OCI-LY7 (cell line): ENCODE data around the gene PDS5A. TPM values are rescaled to one million over a fixed set of nuclear protein-coding genes. Genes with fewer than 3 reads are reported as not detected.
"Not testable (repeated sequence)": the region's sequence is repeated elsewhere in the genome, so short reads cannot be mapped to it uniquely, and the experiment has no call there.

Source experiments
- BruUV-seq: library from RNA; stranded (reverse); fragments of 400-500 nt; replicated peaks from 2 replicates; lab custom pipeline; 2021; lab: Mats Ljungman, UMichigan
- CTCF ChIA-PET: fragments of 300-600 bp; sonication (Branson Sonifier 250); formaldehyde crosslinking; loops from one replicate; lab custom pipeline; 2022; ENCODE audit warnings: antibody characterized with exemption; ENCODE audit not compliant: unreplicated experiment; lab: Charles Lee
- POLR2A ChIA-PET: fragments of 300-600 bp; sonication (Branson Sonifier 250); formaldehyde crosslinking; loops from one replicate; lab custom pipeline; 2022; ENCODE audit warnings: antibody characterized with exemption; lab: Charles Lee
- DNase-seq: peaks from one replicate; pipeline ENCODE4 v3.0.0-alpha.2; 2015; ENCODE audit warnings: low spot score
- H2AFZ ChIP-seq: fragments of 200-600 bp; sonication (generic), shearing (Covaris generic); 2 replicates; pipeline ENCODE4 v1.6.1; 2014; ENCODE audit warnings: mild to moderate bottlenecking, antibody characterized with exemption, low read length, moderate library complexity
- H3K27ac ChIP-seq: fragments of 200-600 bp; sonication (generic); 2 replicates; pipeline ENCODE4 v1.5.1; 2014; ENCODE audit warnings: mixed run types, low read depth, mild to moderate bottlenecking, moderate library complexity, low read length, inconsistent platforms; ENCODE audit not compliant: poor library complexity, severe bottlenecking
- H3K36me3 ChIP-seq: fragments of 200-600 bp; sonication (generic); 2 replicates; pipeline ENCODE4 v1.6.1; 2014; ENCODE audit warnings: mild to moderate bottlenecking, antibody characterized with exemption, low read length, moderate library complexity, mixed read lengths; ENCODE audit not compliant: insufficient read depth
- H3K4me1 ChIP-seq: fragments of 200-600 bp; sonication (generic); 2 replicates; pipeline ENCODE4 v1.5.1; 2014; ENCODE audit warnings: mild to moderate bottlenecking, low read length; ENCODE audit not compliant: insufficient read depth, poor library complexity, severe bottlenecking
- H3K4me2 ChIP-seq: fragments of 200-600 bp; sonication (generic); 2 replicates; pipeline ENCODE4 v1.6.1; 2014; ENCODE audit warnings: mild to moderate bottlenecking, low read length
- H3K4me3 ChIP-seq: fragments of 200-600 bp; sonication (generic); 2 replicates; pipeline ENCODE4 v1.5.1; 2014; ENCODE audit warnings: mild to moderate bottlenecking, low read depth, low read length; ENCODE audit not compliant: poor library complexity, severe bottlenecking
- H3K79me2 ChIP-seq: fragments of 200-600 bp; sonication (generic); 2 replicates; pipeline ENCODE4 v1.6.1; 2016; ENCODE audit warnings: low read depth, mild to moderate bottlenecking, low read length, moderate library complexity, mixed read lengths; ENCODE audit not compliant: insufficient read depth
- H3K9me2 ChIP-seq: fragments of 200-600 bp; sonication (generic); 2 replicates; pipeline ENCODE4 v1.6.1; 2016; ENCODE audit warnings: mild to moderate bottlenecking, low read length, mixed read lengths; ENCODE audit not compliant: insufficient read depth
- H3K9me3 ChIP-seq: fragments of 200-600 bp; sonication (generic); 2 replicates; pipeline ENCODE4 v1.6.1; 2014; ENCODE audit warnings: mild to moderate bottlenecking, mixed run types, low read length, mixed read lengths
- H4K20me1 ChIP-seq: fragments of 200-600 bp; sonication (generic); 2 replicates; pipeline ENCODE4 v1.6.1; 2014; ENCODE audit warnings: mild to moderate bottlenecking, antibody characterized with exemption, low read length, moderate library complexity, mixed read lengths; ENCODE audit not compliant: insufficient read depth
- EZH2phosphoT487 ChIP-seq: fragments of 200-600 bp; sonication (generic); IDR thresholded peaks from 2 replicates; pipeline ENCODE4 v1.6.1; 2018; ENCODE audit warnings: low read depth, borderline replicate concordance, mild to moderate bottlenecking, mixed run types, antibody characterized with exemption, low read length, moderate library complexity, mixed read lengths
- intact Hi-C: fragments of 100-400 bp; cut with micrococcal nuclease; formaldehyde crosslinking; loops from one replicate; pipeline ENCODE4 v1.10.0; 2022; ENCODE audit not compliant: unreplicated experiment
- total RNA-seq, 2 experiments: library from RNA; depleted of rRNA in 1 of 2; stranded (reverse); fragments of >200 nt in 1 of 2; shearing (Covaris generic) in 1 of 2; gene quantifications; 2 replicates each; pipeline ENCODE4 v1.2.3, GENCODE V29; 2014 to 2022

Gene PDS5A
- total RNA-seq, 2 experiments from 2014 or later: 69.5 to 114 TPM

GRCh38 chr4:39818646-39819045 lies 159.1 kb downstream of the PDS5A start:
- Histone ChIP-seq H3K79me2 (no peaks in the 10 kb centered on the region), H3K4me1 (no peaks in the 10 kb centered on the region), H3K9me3 (peaks cover 8% of the 10 kb centered on the region), H2AFZ (no peak overlapping the region), H3K4me3 (no peak overlapping the region), H3K36me3 (peaks cover 16% of the 10 kb centered on the region), H4K20me1 (no peaks in the 10 kb centered on the region), H3K9me2 (no peaks in the 10 kb centered on the region), H3K4me2 (no peak overlapping the region), H3K27ac (no peak overlapping the region)
- BruUV-seq: no TSS peak
- no peak for TF ChIP-seq EZH2phosphoT487
- CTCF ChIA-PET: no interaction called here
- intact Hi-C loops: no loop called here
- POLR2A ChIA-PET: interaction anchor here (0.7 to 1.1 kb wide), 2 partner anchors 10 to 11 kb away, joined by 3 read pairs; no protein-coding TSS in a partner anchor
- DNase-seq: no peak

DNA sequence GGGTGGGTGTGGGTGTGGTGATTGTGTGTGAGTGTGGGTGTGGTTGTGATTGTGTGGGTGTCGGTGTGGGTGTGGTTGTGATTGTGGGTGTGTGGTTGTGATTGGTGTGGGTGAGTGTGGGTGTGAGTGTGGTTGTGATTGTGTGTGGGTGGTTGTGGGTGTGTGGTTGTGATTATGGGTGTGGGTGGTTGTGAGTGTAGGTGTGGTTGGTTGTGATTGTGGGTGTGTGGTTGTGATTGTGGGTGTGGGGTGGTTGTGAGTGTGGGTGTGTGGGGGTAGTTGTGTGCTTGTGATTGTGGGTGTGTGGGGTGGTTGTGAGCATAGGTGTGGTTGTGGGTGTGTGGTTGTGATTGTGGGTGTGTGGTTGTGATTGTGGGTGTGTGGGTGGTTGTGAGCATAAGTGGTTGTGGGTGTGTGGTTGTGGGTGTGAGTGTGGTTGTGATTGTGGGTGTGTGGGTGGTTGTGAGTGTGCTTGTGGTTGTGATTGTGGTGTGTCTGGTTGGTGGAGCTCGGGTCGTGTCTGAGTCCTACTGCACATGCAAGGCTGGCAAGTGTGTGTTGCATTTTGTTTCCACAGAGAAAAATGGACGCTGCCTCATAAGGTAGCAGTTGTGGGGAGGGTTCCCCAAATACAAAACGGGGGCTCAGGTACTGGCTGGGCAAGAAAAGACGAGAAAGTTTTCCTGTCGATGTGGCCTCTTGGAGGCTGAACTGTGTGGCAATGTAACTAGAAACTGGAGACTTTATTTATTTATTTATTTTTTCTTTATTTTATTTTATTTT lies 163.1 kb downstream of the PDS5A start:
- BruUV-seq: no TSS peak
- no peak for TF ChIP-seq EZH2phosphoT487
- Histone ChIP-seq H3K4me1 (no peaks in the 10 kb centered on the region), H3K9me2 (no peaks in the 10 kb centered on the region), H4K20me1 (no peaks in the 10 kb centered on the region), H3K4me2 (no peak overlapping the region), H3K36me3 (no peaks in the 10 kb centered on the region), H3K79me2 (no peaks in the 10 kb centered on the region), H3K4me3 (no peak overlapping the region), H3K9me3 (peaks cover 8% of the 10 kb centered on the region), H3K27ac (no peak overlapping the region), H2AFZ (no peak overlapping the region)
- peak; percentile 16 for DNase-seq
- POLR2A ChIA-PET: no interaction called here
- intact Hi-C loops: loop anchor here (2.0 kb wide), 1 partner anchor 162 kb away; the partner anchor contains the start of gene PDS5A
- CTCF ChIA-PET: no interaction called here

DNA sequence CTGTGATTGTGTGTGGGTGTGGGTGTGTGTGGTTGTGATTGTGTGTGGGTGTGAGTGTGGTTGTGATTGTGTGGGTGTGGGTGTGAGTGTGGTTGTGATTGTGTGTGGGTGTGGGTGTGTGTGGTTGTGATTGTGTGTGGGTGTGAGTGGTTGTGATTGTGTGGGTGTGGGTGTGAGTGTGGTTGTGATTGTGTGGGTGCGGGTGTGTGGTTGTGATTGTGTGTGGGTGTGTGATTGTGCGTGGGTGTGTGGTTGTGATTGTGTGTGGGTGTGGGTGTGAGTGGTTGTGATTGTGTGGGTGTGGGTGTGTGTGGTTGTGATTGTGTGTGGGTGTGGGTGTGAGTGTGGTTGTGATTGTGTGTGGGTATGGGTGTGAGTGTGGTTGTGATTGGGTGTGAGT lies 163.9 kb downstream of the PDS5A start:
- H3K79me2 ChIP-seq, H3K4me3 ChIP-seq, H3K4me1 ChIP-seq, DNase-seq, H4K20me1 ChIP-seq, H3K9me3 ChIP-seq, H3K36me3 ChIP-seq, BruUV-seq, POLR2A ChIA-PET, H3K9me2 ChIP-seq, H2AFZ ChIP-seq, H3K4me2 ChIP-seq, H3K27ac ChIP-seq, CTCF ChIA-PET: not testable (repeated sequence)
- intact Hi-C loops: loop anchor here (2.0 kb wide), 1 partner anchor 163 kb away; the partner anchor contains the start of gene PDS5A

DNA sequence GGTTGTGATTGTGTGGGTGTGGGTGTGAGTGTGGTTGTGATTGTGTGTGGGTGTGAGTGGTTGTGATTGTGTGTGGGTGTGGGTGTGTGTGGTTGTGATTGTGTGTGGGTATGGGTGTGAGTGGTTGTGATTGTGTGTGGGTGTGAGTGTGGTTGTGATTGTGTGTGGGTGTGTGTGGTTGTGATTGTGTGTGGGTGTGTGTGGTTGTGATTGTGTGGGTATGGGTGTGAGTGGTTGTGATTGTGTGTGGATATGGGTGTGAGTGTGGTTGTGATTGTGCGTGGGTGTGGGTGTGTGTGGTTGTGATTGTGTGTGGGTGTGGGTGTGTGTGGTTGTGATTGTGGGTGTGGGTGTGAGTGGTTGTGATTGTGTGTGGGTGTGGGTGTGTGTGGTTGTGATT lies 164.7 kb downstream of the PDS5A start:
- DNase-seq, H4K20me1 ChIP-seq, H3K4me3 ChIP-seq, intact Hi-C loops, H3K4me2 ChIP-seq, BruUV-seq, H3K9me2 ChIP-seq, H3K9me3 ChIP-seq, POLR2A ChIA-PET, CTCF ChIA-PET, H3K79me2 ChIP-seq, H3K4me1 ChIP-seq, H2AFZ ChIP-seq, H3K27ac ChIP-seq, H3K36me3 ChIP-seq: not testable (repeated sequence)
